Pancreas (tissue), 10 donors: ENCODE measurements around the gene VPS36. TPM values are rescaled to one million over a fixed set of nuclear protein-coding genes. Genes with fewer than 3 reads are reported as not detected.
A peak's percentile ranks its signal among the peaks of the same experiment; 100 is the strongest.
"Not testable (repeated sequence)": the region's sequence is repeated elsewhere in the genome, so short reads cannot be mapped to it uniquely, and the experiment has no call there.

ENCODE experiments used
- ATAC-seq, 4 donors: fragments of 200-7000 bp; cut with Tn5 transposase; one replicate each; pipeline versions ENCODE4 v1.8.0 to v1.9.1; 2020; ENCODE audit warnings: mild to moderate bottlenecking in 4 of 4, moderate library complexity in 4 of 4
- DNase-seq, 6 donors: peaks; one replicate each; pipeline ENCODE4 v3.0.0-alpha.2; 2020
- FAIRE-seq: peaks from 2 replicates; lab custom pipeline; 2012; peaks lifted over from hg19 to GRCh38; lab: Jason Lieb, UNC
- H3K27ac ChIP-seq, 4 donors: fragments of 200-600 bp; sonication (generic); 1 replicate in 3 of 4; 2 replicates in 1 of 4; pipeline versions ENCODE4 v1.5.0 to v1.8.0; 2020
- H3K27me3 ChIP-seq, 4 donors: fragments of 200-600 bp; one replicate each; pipeline ENCODE4 v1.8.0; 2021
- H3K36me3 ChIP-seq, 3 donors: fragments of 200-600 bp; sonication (generic) in 1 of 3; one replicate each; pipeline versions ENCODE4 v1.5.0 to v1.8.0; 2020 to 2021
- H3K4me1 ChIP-seq, 3 donors: fragments of 200-600 bp; one replicate each; pipeline ENCODE4 v1.8.0; 2021
- H3K4me3 ChIP-seq, 4 donors: fragments of 200-600 bp; sonication (generic) in 2 of 4; one replicate each; pipeline versions ENCODE4 v1.5.0 to v1.8.0; 2020 to 2021
- H3K9me3 ChIP-seq, 4 donors: fragments of 200-600 bp; one replicate each; pipeline ENCODE4 v1.8.0; 2021
- WGBS, 2 donors: extraction: QIAGEN DNeasy Blood & Tissue Kit; methylation state at CpG; one replicate each; pipeline ENCODE4 v1.1.7; 2013; 5-methylcytosine and 5-hydroxymethylcytosine counted together
- intact Hi-C, 3 donors: fragments of 100-400 bp; cut with DNase I; formaldehyde crosslinking; loops; one replicate each; pipeline versions ENCODE4 v1.11.1 to v1.14.2; 2022
- polyA plus RNA-seq, 2 donors: library from polyadenylated mRNA; stranded (reverse); fragments of 200-250 nt; gene quantifications; one replicate each; pipeline ENCODE4 v1.2.3, GENCODE V29; 2013
- total RNA-seq, 6 donors: library from RNA; stranded (reverse); fragmentation: NEBNext Ultra II Directional in 4 of 6; extraction: Animal tissue kit (Norgen Biotek cat#: 25700) in 4 of 6; gene quantifications; one replicate each; pipeline versions ENCODE4 v1.2.1 to v1.2.4, GENCODE V29; 2021 to 2023
- TF ChIP-seq, protein P1 (sequence below), 4 donors: fragments of 200-600 bp; sonication (generic) in 3 of 4; IDR thresholded peaks; one replicate each; pipeline versions ENCODE4 v1.5.0 to v1.8.0; 2021; ENCODE audit warnings: antibody characterized with exemption in 4 of 4
- donor health status: healthy with polysubstance abuse.
- donor health status: DM: no; HTN: no; CAD: no; lungs with moderate emphysema.
- donor health status: DM: no; HTN: no; CAD: no.
- donor health status: control.
- donor health status: control.
- donor health status: Bipolar disorder and iron deficiency.
- donor health status: DM: yes; HTN: yes; CAD: no.
- donor health status: DM: no; HTN: no; CAD: no.
- donor health status: DM: no; HTN: no; CAD: no.
- donor health status: DM: yes; HTN: yes; CAD: no.

Gene VPS36, protein sequence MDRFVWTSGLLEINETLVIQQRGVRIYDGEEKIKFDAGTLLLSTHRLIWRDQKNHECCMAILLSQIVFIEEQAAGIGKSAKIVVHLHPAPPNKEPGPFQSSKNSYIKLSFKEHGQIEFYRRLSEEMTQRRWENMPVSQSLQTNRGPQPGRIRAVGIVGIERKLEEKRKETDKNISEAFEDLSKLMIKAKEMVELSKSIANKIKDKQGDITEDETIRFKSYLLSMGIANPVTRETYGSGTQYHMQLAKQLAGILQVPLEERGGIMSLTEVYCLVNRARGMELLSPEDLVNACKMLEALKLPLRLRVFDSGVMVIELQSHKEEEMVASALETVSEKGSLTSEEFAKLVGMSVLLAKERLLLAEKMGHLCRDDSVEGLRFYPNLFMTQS
- total RNA-seq = 10 to 100 TPM; 14.6 to 23.5 (median 17.2) TPM
- polyA plus RNA-seq = 10 to 100 TPM; 10.5 to 17.3 TPM

DNA sequence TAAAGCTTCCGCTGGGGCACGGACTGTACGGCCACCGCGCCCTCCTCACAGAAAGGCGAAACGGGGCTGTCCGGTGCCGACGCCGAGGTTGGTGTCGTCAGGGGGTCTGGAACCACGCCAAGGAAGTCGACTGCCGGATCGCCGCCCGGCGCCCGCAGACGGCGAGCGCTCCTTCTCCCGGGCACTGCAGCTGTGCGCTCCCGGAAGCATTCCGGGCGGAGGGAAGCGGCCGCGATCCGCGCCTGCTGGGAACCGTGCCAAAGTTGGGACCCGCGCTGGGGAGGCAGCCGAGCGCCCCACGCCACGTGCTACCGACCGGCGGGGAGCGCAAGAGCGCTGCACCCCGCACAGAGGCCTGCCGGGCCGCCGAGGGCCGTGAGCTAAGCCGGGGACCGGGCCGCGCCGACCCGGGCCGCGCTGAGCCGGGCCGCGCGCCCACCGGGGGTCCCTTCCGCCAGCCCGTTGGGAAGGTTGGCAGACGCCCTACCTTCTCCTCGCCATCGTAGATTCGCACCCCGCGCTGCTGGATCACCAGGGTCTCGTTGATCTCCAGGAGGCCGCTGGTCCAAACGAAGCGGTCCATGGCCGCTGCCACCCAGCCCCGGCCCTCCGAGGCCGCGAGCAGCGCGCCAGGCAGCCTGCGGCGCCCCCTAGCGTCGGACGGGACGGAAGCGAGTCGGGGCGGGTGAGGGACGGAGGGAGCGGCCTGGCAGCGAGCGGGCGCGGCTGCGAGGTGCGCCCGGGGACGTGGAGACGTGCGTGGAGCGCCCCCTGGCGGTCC lies at the start of gene VPS36:
TSS of gene VPS36 (minus strand) at position 623 of the 781 bp plus-strand sequence. CDS start at position 583, 40 bp downstream.
- no peak for FAIRE-seq
- H3K4me1 ChIP-seq = peaks cover 0 to 26% (median 9%) of the 10 kb centered on the region in 3 donors
- 0% methylated on average over 79 to 105 of the region's 105 CpGs for WGBS, 2 donors

DNA sequence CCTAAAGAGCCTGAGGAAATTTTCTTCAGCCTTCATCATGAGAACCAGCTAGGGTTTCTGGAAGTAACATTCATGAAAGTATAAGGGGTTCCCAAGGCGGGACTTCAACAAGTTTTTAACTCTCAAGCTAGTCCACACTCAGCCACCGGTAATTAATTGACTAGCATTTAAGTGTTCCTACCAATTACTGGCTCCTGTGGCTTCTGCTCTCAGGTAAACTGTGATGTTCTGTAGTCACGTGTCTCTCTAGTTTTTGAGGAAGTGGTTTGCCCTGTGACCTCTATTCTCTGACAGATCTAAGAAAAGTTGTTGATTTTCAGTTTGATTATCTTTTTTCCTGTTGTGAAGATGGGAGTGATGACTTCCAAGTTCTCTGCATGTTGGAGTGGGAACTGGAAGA lies 47.5 kb upstream of the VPS36 start:
- DNase-seq, H3K36me3 ChIP-seq, H3K27ac ChIP-seq, H3K4me1 ChIP-seq, H3K4me3 ChIP-seq, H3K9me3 ChIP-seq, ATAC-seq, intact Hi-C loops, H3K27me3 ChIP-seq, FAIRE-seq: not testable (repeated sequence)
- 52 to 86% methylated on average over 2 to 3 of the region's 3 CpGs for WGBS, 2 donors

More for the DNA sequence above, at the start of gene VPS36:
- peak within 1 kb of the TSS; percentile 86 to 97 (median 95) for H3K27ac ChIP-seq
- TF ChIP-seq, protein P1, sequence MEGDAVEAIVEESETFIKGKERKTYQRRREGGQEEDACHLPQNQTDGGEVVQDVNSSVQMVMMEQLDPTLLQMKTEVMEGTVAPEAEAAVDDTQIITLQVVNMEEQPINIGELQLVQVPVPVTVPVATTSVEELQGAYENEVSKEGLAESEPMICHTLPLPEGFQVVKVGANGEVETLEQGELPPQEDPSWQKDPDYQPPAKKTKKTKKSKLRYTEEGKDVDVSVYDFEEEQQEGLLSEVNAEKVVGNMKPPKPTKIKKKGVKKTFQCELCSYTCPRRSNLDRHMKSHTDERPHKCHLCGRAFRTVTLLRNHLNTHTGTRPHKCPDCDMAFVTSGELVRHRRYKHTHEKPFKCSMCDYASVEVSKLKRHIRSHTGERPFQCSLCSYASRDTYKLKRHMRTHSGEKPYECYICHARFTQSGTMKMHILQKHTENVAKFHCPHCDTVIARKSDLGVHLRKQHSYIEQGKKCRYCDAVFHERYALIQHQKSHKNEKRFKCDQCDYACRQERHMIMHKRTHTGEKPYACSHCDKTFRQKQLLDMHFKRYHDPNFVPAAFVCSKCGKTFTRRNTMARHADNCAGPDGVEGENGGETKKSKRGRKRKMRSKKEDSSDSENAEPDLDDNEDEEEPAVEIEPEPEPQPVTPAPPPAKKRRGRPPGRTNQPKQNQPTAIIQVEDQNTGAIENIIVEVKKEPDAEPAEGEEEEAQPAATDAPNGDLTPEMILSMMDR (IDR thresholded peaks at IDR 0.05) = peak; percentile 100
- peak; percentile 87 to 91 (median 88) for ATAC-seq
- intact Hi-C loops = no loop called here
- no peaks in the 10 kb centered on the region for H3K9me3 ChIP-seq
- DNase-seq = peak; percentile 92 to 100 (median 96)
- H3K27me3 ChIP-seq = no peaks in the 10 kb centered on the region
- H3K36me3 ChIP-seq = no peaks in the 10 kb centered on the region
- peak within 1 kb of the TSS; percentile 79 to 95 (median 86) for H3K4me3 ChIP-seq

DNA sequence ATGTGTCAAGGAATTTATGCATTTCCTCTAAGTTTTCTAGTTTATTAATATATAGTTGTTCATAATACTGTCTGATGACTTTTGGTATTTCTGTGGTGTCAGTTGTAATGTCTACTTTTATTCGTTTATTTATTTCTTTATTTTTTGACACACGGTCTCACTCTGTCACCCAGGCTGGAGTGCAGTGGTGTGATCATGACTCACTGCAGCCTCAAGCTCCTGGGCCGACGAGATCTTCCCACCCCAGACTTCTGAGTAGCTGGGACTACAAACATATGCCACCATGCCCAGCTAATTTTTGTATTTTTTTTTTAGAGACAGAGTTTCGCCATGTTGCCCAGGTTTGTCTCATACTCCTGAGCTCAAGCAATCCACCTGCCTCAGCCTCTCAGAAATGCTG lies 43.8 kb upstream of the VPS36 start:
- FAIRE-seq, H3K27ac ChIP-seq, H3K27me3 ChIP-seq, H3K36me3 ChIP-seq, DNase-seq, ATAC-seq, H3K4me3 ChIP-seq, intact Hi-C loops, H3K9me3 ChIP-seq, H3K4me1 ChIP-seq: not testable (repeated sequence)
- WGBS, 2 donors = 51 to 69% methylated on average over 5 of the region's 5 CpGs

DNA sequence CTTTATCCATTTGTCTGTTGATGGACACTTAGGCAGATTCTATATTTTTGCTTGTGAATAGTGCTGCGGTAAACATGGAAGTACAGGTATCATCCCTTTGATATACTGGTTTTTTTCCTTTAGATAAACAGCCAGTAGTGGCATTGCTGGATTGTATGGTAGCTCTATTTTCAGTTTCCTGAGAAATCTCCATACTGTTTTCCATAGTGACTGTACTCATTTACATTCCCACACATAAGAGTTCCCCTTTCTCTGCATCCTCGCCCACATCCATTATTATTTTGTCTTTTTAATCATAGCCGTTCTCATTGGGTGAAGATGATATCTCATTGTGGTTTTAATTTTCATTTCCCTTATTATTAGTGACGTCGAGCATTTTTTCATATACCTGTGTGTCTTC lies 40.6 kb upstream of the VPS36 start:
- H3K4me3 ChIP-seq, H3K9me3 ChIP-seq, FAIRE-seq, H3K4me1 ChIP-seq, intact Hi-C loops, H3K27ac ChIP-seq, ATAC-seq, DNase-seq, H3K36me3 ChIP-seq, H3K27me3 ChIP-seq: not testable (repeated sequence)
- WGBS, 2 donors = 47 to 74% methylated on average over 2 of the region's 5 CpGs

DNA sequence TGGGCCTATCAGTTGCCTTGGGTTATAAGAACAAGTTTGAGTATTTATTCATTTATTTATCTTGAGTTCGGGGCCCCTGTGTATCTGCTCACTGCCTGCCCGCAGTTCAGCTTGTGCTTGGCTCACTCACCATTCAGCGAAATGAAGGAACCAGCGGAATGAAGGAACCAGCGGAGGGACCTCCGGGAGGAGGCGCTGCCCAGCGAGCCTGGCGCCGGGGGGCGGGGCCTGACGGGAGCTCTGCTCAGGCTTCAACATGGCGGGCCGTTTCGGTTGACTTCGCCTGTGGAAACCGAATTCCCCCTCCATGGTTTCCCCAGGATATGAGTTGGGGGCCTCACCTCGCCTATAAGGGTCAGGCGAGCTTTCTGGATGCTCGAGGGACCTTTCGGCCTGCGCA lies 38.3 kb upstream of the VPS36 start:
- no CpG with 5 or more reads among the region's 22 CpGs for WGBS, 2 donors
- FAIRE-seq, H3K27me3 ChIP-seq, H3K36me3 ChIP-seq, H3K4me3 ChIP-seq, DNase-seq, intact Hi-C loops, H3K4me1 ChIP-seq, ATAC-seq, H3K9me3 ChIP-seq, H3K27ac ChIP-seq: not testable (repeated sequence)

DNA sequence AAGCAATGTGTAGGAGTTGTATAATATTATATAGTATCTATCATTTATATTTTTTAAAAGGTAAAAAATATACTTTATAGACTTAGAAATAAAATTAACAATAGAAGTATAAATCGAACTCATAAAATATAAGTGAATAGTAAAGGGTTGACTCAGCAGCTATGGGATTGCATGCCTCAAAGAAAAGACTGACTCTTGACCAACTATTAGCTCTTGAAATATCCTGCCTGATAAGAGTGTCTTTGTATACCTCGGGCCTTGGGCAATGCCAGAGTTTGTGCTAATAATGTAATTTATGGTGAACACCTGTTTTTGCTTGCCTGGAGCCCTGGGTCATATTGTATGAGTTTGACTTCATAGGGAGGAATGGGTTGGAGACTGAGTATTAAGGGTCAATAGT lies 36.6 kb upstream of the VPS36 start:
- WGBS, 2 donors = 33 to 74% methylated on average over 1 to 2 of the region's 2 CpGs
- H3K27me3 ChIP-seq, ATAC-seq, H3K36me3 ChIP-seq, intact Hi-C loops, H3K27ac ChIP-seq, H3K4me3 ChIP-seq, H3K9me3 ChIP-seq, DNase-seq, H3K4me1 ChIP-seq: not testable (repeated sequence)
- FAIRE-seq = peak; percentile 51

DNA sequence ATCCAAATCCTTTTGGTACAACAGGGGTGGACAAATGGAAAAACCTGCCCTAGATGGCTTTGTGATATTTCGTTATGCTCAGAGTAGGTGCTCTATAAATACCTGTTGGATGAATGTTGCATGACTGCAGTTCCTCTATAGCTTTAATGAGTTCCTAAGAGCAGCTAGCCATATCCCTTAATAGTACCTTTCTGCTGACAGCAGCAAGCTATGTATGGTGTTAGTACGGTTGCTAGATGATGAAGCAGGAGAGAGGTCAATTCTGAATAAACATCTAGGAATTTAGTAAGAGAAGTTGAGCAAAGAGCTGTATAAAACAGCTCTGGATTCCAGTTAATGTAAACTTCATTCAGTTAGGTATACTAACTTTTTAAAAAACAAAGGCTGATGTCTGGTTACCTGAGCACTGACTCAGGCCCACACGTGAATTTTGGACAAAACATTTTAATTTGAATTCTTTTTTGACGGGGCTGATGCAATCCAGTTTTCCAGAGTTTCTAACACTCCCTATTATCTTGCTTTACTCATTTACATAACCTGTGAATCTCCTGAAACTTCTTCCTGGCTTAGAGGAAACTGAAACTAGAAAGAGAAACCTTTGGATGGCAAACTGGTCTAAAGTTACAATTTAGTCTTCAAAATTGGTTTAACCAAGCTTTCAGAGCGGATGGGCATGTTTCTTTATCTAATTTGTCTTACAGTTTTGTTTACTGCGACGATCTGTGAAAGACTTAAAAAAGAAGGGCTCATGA lies 30.4 kb upstream of the VPS36 start:
- H3K9me3 ChIP-seq, ATAC-seq, H3K36me3 ChIP-seq, H3K4me1 ChIP-seq, intact Hi-C loops, DNase-seq, H3K4me3 ChIP-seq, H3K27me3 ChIP-seq, H3K27ac ChIP-seq: not testable (repeated sequence)
- FAIRE-seq = peak; percentile 5
- 73 to 89% methylated on average over 6 of the region's 7 CpGs for WGBS, 2 donors

DNA sequence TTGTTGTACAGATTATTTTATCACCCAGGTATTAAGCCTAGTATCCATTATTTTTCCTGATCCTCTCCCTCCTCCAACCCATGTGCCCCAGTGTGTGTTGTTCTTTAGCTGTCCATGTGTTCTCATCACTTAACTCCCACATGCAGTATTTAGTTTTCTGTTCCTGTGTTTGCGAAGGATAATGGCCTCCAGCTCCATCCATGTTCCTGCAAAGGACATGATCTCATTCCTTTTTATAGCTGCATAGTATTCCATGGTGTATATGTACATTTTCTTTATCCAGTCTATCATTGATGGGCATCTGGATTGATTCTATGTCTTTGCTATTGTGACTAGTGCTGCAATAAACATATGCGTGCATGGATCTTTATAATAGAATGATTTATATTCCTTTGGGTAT lies 18.1 kb upstream of the VPS36 start:
- DNase-seq, H3K27me3 ChIP-seq, ATAC-seq, H3K4me1 ChIP-seq, H3K9me3 ChIP-seq, FAIRE-seq, H3K36me3 ChIP-seq, intact Hi-C loops, H3K4me3 ChIP-seq, H3K27ac ChIP-seq: not testable (repeated sequence)
- WGBS, 2 donors = 100% methylated on average over 2 of the region's 2 CpGs
